ENCODE data around the gene BRSK2.

DNA sequence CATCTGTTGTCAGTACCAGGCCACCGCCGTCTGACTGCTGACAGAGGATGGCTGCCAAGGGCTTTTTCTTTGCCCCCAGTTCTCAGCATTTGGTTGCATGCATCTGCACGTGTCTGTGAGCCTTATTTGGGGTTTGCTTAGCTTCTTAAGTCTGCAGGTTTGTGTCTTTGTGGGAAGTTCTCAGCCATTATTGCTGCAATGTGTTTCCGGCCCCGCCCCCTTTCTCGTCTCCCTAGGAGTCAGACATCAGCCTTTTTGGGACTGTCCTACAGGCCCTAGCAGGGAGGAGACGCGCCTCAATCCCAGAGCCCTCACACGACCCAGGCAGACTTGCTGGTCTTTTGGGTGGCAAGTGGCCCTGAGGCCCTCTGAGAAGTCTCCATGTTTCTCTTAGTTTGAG, 88.8 kb downstream of the BRSK2 start:
- no peak for TF ChIP-seq EZH2 (IDR thresholded peaks at IDR 0.05; ENCODE audit: borderline replicate concordance, low read length)
- TF ChIP-seq CTCF (conservative IDR thresholded peaks at IDR 0.05 in 1 of 2, IDR thresholded peaks at IDR 0.05 in 1 of 2; ENCODE audit: extremely low read depth in 1 of 2, insufficient read depth in 1 of 2, low read depth in 1 of 2, low read length in 2 of 2) = no peak
